Ishikawa (cell line): ENCODE measurements around the gene COMT.

Experiments
- CREB1 ChIP-seq: IDR thresholded peaks from 2 replicates; pipeline ENCODE4 v1.6.1; 2012; ENCODE audit warnings: low read depth
- EP300 ChIP-seq: IDR thresholded peaks from 2 replicates; pipeline ENCODE4 v1.6.1; 2012; ENCODE audit warnings: borderline replicate concordance
- FOXM1 ChIP-seq: IDR thresholded peaks from 2 replicates; pipeline ENCODE4 v1.6.1; 2012; ENCODE audit warnings: low read depth, borderline replicate concordance
- RAD21 ChIP-seq: IDR thresholded peaks from 2 replicates; pipeline ENCODE4 v1.6.1; 2012; ENCODE audit warnings: low read depth
- TAF1 ChIP-seq: IDR thresholded peaks from 2 replicates; pipeline ENCODE4 v1.6.1; 2012; ENCODE audit warnings: low read depth, mild to moderate bottlenecking
- TCF12 ChIP-seq: IDR thresholded peaks from 2 replicates; pipeline ENCODE4 v1.6.1; 2012; ENCODE audit warnings: low read depth
- TEAD4 ChIP-seq: IDR thresholded peaks from 2 replicates; pipeline ENCODE4 v1.6.1; 2012
- USF1 ChIP-seq: IDR thresholded peaks from 2 replicates; pipeline ENCODE4 v1.6.1; 2012
- ZBTB7A ChIP-seq: IDR thresholded peaks from 2 replicates; pipeline ENCODE4 v1.6.1; 2012; ENCODE audit warnings: low read depth
- TF ChIP-seq, protein P1 (sequence below): IDR thresholded peaks from 2 replicates; pipeline ENCODE4 v1.6.1; 2012
- TF ChIP-seq, protein P2 (sequence below): IDR thresholded peaks from 2 replicates; pipeline ENCODE4 v1.6.1; 2012; ENCODE audit warnings: low read depth, mild to moderate bottlenecking

GRCh38 chr22:19898145-19898544 is 43.4 kb upstream of the COMT start:
- no peak for TF ChIP-seq CREB1
- no peak for TF ChIP-seq EP300
- TF ChIP-seq, protein P1, sequence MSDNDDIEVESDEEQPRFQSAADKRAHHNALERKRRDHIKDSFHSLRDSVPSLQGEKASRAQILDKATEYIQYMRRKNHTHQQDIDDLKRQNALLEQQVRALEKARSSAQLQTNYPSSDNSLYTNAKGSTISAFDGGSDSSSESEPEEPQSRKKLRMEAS, result no peak
- no peak for TF ChIP-seq TCF12
- TF ChIP-seq, protein P2, sequence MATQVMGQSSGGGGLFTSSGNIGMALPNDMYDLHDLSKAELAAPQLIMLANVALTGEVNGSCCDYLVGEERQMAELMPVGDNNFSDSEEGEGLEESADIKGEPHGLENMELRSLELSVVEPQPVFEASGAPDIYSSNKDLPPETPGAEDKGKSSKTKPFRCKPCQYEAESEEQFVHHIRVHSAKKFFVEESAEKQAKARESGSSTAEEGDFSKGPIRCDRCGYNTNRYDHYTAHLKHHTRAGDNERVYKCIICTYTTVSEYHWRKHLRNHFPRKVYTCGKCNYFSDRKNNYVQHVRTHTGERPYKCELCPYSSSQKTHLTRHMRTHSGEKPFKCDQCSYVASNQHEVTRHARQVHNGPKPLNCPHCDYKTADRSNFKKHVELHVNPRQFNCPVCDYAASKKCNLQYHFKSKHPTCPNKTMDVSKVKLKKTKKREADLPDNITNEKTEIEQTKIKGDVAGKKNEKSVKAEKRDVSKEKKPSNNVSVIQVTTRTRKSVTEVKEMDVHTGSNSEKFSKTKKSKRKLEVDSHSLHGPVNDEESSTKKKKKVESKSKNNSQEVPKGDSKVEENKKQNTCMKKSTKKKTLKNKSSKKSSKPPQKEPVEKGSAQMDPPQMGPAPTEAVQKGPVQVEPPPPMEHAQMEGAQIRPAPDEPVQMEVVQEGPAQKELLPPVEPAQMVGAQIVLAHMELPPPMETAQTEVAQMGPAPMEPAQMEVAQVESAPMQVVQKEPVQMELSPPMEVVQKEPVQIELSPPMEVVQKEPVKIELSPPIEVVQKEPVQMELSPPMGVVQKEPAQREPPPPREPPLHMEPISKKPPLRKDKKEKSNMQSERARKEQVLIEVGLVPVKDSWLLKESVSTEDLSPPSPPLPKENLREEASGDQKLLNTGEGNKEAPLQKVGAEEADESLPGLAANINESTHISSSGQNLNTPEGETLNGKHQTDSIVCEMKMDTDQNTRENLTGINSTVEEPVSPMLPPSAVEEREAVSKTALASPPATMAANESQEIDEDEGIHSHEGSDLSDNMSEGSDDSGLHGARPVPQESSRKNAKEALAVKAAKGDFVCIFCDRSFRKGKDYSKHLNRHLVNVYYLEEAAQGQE, result no peak
- TF ChIP-seq RAD21, result no peak
- no peak for TF ChIP-seq FOXM1
- no peak for TF ChIP-seq USF1
- no peak for TF ChIP-seq ZBTB7A
- no peak for TF ChIP-seq TAF1
- TF ChIP-seq TEAD4, result no peak
